ENCODE measurements around the gene ZFAND2A. TPM values are rescaled to one million over a fixed set of nuclear protein-coding genes. Genes with fewer than 3 reads are reported as not detected.

Gene ZFAND2A
- total and polyA plus RNA-seq, 2 of the 8 experiments (the other 6 are each of a cell fraction or from before 2014, with no cell fraction given): 16.6 to 20.3 TPM

- WGBS, 2 experiments (ENCODE audit: extremely low coverage in 1 of 2, insufficient coverage in 1 of 2, insufficient read length in 1 of 2, insufficient replicate concordance in 2 of 2, low coverage in 1 of 2, low lambda C conversion rate in 2 of 2, missing lambda C conversion rate in 1 of 2): 92% methylated on average over 12 of the region's 12 CpGs; no CpG with 5 or more reads in 1 of the 2 experiments
- Histone ChIP-seq H3K79me2 (ENCODE audit: control insufficient read depth in 1 of 2, insufficient read depth in 2 of 2, low read length in 2 of 2) (peaks cover 6 to 14% of the 10 kb centered on the region in 2 experiments; a peak in 3 of 4 replicates), H3K4ac (replicated peaks; ENCODE audit: insufficient read length, low read depth, low read length) (no peak overlapping the region), H4K91ac (replicated peaks; ENCODE audit: insufficient read length, low read length) (no peak overlapping the region), H2AK5ac (ENCODE audit: low read depth, low read length) (no peak overlapping the region), H4K5ac (ENCODE audit: insufficient read length, low read depth, low read length) (no peak overlapping the region), H2BK120ac (replicated peaks; ENCODE audit: low read depth, low read length) (no peak overlapping the region), H2BK15ac (ENCODE audit: low read length) (no peak overlapping the region), H2BK20ac (ENCODE audit: low read length) (no peak overlapping the region), H3K9me3 (ENCODE audit: insufficient read depth in 2 of 2, low read depth in 1 of 2, low read length in 1 of 2) (no peaks in the 10 kb centered on the region), H3K23me2 (ENCODE audit: low read depth, low read length) (peaks cover 7% of the 10 kb centered on the region; the same call in 1 of the 2 replicates), H3K14ac (ENCODE audit: insufficient read length) (no peak overlapping the region), H3K4me3 (ENCODE audit: extremely low read depth in 1 of 4, insufficient read depth in 2 of 4, low read depth in 3 of 4, low read length in 4 of 4) (no peak overlapping the region), H2BK5ac (ENCODE audit: low read depth, low read length) (no peak overlapping the region), H3K27me3 (replicated peaks in 1 of 4; ENCODE audit: control insufficient read depth in 3 of 4, extremely low read depth in 1 of 4, insufficient read depth in 3 of 4, low read length in 3 of 4) (no peaks in the 10 kb centered on the region), H4K8ac (ENCODE audit: extremely low read depth, insufficient read depth, low read length) (no peak overlapping the region), H2BK12ac (ENCODE audit: low read depth, low read length) (no peak overlapping the region), H3K4me2 (ENCODE audit: insufficient read depth in 1 of 2, low read depth in 2 of 2, low read length in 2 of 2) (no peak overlapping the region), H3K27ac (ENCODE audit: low read depth, low read length) (no peak overlapping the region), H4K20me1 (replicated peaks in 1 of 2; ENCODE audit: control insufficient read depth in 1 of 2, insufficient read depth in 2 of 2, low read length in 2 of 2) (peaks cover 1 to 3% of the 10 kb centered on the region in 2 experiments), H3K36me3 (ENCODE audit: control insufficient read depth in 2 of 4, insufficient read depth in 4 of 4, low read length in 3 of 4) (peaks cover 0 to 2% (median 0%) of the 10 kb centered on the region in 4 experiments; a peak in 1 of 8 replicates), H2AFZ (ENCODE audit: low read length) (no peak overlapping the region), H3K23ac (ENCODE audit: insufficient read length) (no peak overlapping the region), H3K18ac (ENCODE audit: extremely low read depth, low read length) (no peak overlapping the region), H3K4me1 (replicated peaks in 1 of 4; ENCODE audit: control insufficient read depth in 3 of 4, insufficient read depth in 4 of 4, low read length in 3 of 4) (peaks cover 0 to 2% (median 0%) of the 10 kb centered on the region in 4 experiments; a peak in 3 of 7 replicates), H3K56ac (replicated peaks; ENCODE audit: insufficient read length, low read depth, low read length) (no peak overlapping the region), H3K9ac (replicated peaks in 1 of 4; ENCODE audit: extremely low read depth in 1 of 4, low read depth in 3 of 4, low read length in 3 of 4) (no peak overlapping the region), H3K79me1 (ENCODE audit: low read depth, low read length) (peaks cover 6% of the 10 kb centered on the region)
- TF ChIP-seq ZNF274 (IDR thresholded peaks at IDR 0.05; ENCODE audit: borderline replicate concordance, extremely low read depth, low read length) (no peak), CEBPB (IDR thresholded peaks at IDR 0.05; ENCODE audit: low read depth, low read length) (no peak), USF2 (IDR thresholded peaks at IDR 0.05; ENCODE audit: low read length) (no peak)
- ChIA-PET CTCF (ENCODE audit: partially characterized antibody) (interaction anchor here (1.2 kb wide), 1 partner anchor 14 kb away, joined by 4 read pairs; no protein-coding TSS in a partner anchor), POLR2A (ENCODE audit: partially characterized antibody) (interaction anchor here (1.0 kb wide), 1 partner anchor 12 kb away, joined by 4 read pairs; no protein-coding TSS in a partner anchor)
- FAIRE-seq (no peak), DNase-seq (ENCODE audit: low read depth in 1 of 2, low spot score in 2 of 2) (no peak)
These were observed 3.1 kb upstream of the ZFAND2A start for GRCh38 chr7:1163121-1163520.
